ENCODE data around the gene SPEM1. TPM values are rescaled to one million over a fixed set of nuclear protein-coding genes. Genes with fewer than 3 reads are reported as not detected.

The SPEM1 gene
- total and polyA plus RNA-seq, 7 donors = 0.06 TPM; not detected in 6

DNA sequence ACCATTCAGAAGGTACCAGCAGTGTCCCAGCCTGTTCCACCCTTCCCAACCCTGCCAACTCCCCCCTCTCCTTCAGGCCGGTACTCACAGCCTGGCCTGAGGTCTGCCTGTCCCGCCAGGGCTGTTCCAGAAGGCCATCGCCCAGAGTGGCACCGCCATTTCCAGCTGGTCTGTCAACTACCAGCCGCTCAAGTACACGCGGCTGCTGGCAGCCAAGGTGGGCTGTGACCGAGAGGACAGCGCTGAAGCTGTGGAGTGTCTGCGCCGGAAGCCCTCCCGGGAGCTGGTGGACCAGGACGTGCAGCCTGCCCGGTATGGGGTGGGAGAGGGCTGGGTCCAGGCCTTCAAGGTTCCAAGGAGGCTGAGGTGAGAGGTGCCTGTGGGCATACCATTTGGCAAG is 5.3 kb upstream of the SPEM1 start:
- no peaks in the 10 kb centered on the region for H3K27me3 ChIP-seq (ENCODE audit: insufficient read depth in 3 of 3, low read length in 2 of 3)
- WGBS, 3 donors = 80 to 85% (median 82%) methylated on average over 14 of the region's 14 CpGs
- H3K4me1 ChIP-seq = no peaks in the 10 kb centered on the region
- no peak overlapping the region for H3K27ac ChIP-seq
- TF ChIP-seq, protein P1, sequence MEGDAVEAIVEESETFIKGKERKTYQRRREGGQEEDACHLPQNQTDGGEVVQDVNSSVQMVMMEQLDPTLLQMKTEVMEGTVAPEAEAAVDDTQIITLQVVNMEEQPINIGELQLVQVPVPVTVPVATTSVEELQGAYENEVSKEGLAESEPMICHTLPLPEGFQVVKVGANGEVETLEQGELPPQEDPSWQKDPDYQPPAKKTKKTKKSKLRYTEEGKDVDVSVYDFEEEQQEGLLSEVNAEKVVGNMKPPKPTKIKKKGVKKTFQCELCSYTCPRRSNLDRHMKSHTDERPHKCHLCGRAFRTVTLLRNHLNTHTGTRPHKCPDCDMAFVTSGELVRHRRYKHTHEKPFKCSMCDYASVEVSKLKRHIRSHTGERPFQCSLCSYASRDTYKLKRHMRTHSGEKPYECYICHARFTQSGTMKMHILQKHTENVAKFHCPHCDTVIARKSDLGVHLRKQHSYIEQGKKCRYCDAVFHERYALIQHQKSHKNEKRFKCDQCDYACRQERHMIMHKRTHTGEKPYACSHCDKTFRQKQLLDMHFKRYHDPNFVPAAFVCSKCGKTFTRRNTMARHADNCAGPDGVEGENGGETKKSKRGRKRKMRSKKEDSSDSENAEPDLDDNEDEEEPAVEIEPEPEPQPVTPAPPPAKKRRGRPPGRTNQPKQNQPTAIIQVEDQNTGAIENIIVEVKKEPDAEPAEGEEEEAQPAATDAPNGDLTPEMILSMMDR (IDR thresholded peaks at IDR 0.05) = no peak
- no peaks in the 10 kb centered on the region for H3K9me3 ChIP-seq
- no peak for DNase-seq
- intact Hi-C loops (cut with DNase I) = no loop called here
- H3K4me3 ChIP-seq = no peak overlapping the region
- ATAC-seq = no peak
- peaks cover 0 to 5% of the 10 kb centered on the region in 2 donors for H3K36me3 ChIP-seq (ENCODE audit: insufficient read depth in 1 of 2, low read depth in 1 of 2)

DNA sequence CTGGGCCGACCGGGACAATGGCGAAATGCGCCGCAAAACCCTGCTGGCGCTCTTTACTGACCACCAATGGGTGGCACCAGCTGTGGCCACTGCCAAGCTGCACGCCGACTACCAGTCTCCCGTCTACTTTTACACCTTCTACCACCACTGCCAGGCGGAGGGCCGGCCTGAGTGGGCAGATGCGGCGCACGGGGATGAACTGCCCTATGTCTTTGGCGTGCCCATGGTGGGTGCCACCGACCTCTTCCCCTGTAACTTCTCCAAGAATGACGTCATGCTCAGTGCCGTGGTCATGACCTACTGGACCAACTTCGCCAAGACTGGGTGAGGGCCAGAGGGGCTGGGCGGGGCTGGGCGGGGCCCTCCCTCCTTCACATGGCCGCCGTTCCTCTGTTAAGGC is 4.3 kb upstream of the SPEM1 start:
- DNase-seq (no peak), ATAC-seq (no peak)
- WGBS, 3 donors = 85 to 86% (median 85%) methylated on average over 23 of the region's 23 CpGs
- Histone ChIP-seq H3K4me3 (no peak overlapping the region), H3K4me1 (no peaks in the 10 kb centered on the region), H3K27ac (no peak overlapping the region), H3K27me3 (ENCODE audit: insufficient read depth in 3 of 3, low read length in 2 of 3) (no peaks in the 10 kb centered on the region), H3K9me3 (no peaks in the 10 kb centered on the region), H3K36me3 (ENCODE audit: insufficient read depth in 1 of 2, low read depth in 1 of 2) (peaks cover 0 to 5% of the 10 kb centered on the region in 2 donors)
- intact Hi-C loops (cut with DNase I) = no loop called here
- TF ChIP-seq, protein P1 (IDR thresholded peaks at IDR 0.05) = no peak

DNA sequence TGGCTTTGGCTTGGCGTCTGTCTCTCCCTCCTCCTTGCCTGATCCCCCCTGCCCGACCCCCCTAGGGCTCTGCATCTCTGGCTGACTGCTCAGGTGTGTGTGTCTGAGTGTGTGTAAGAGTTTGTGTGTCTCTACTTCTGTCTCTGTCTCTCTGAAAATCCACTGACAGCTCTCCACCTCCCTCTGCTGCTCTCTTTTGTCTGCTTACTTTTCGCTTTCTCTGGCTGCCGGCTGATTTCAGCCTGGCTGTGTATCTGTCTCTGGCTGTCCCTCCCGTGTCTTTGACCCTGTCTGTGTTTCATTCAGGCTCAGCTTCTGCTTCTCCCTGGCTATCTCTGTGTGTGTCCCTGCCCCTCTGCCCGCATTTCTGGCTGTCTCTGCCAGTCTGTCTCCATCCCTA is 3.8 kb upstream of the SPEM1 start:
- no peaks in the 10 kb centered on the region for H3K4me1 ChIP-seq
- DNase-seq = no peak
- no peak overlapping the region for H3K4me3 ChIP-seq
- H3K36me3 ChIP-seq (ENCODE audit: insufficient read depth in 1 of 2, low read depth in 1 of 2) = peaks cover 0 to 5% of the 10 kb centered on the region in 2 donors
- intact Hi-C loops (cut with DNase I) = no loop called here
- H3K27me3 ChIP-seq (ENCODE audit: insufficient read depth in 3 of 3, low read length in 2 of 3) = no peaks in the 10 kb centered on the region
- H3K27ac ChIP-seq = no peak overlapping the region
- 80 to 84% (median 81%) methylated on average over 6 of the region's 6 CpGs for WGBS, 3 donors
- H3K9me3 ChIP-seq = no peaks in the 10 kb centered on the region
- TF ChIP-seq, protein P1 (IDR thresholded peaks at IDR 0.05) = no peak
- no peak for ATAC-seq

DNA sequence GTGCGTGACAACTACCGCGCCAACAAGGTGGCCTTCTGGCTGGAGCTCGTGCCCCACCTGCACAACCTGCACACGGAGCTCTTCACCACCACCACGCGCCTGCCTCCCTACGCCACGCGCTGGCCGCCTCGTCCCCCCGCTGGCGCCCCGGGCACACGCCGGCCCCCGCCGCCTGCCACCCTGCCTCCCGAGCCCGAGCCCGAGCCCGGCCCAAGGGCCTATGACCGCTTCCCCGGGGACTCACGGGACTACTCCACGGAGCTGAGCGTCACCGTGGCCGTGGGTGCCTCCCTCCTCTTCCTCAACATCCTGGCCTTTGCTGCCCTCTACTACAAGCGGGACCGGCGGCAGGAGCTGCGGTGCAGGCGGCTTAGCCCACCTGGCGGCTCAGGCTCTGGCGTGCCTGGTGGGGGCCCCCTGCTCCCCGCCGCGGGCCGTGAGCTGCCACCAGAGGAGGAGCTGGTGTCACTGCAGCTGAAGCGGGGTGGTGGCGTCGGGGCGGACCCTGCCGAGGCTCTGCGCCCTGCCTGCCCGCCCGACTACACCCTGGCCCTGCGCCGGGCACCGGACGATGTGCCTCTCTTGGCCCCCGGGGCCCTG is 3.0 kb upstream of the SPEM1 start:
- no peaks in the 10 kb centered on the region for H3K9me3 ChIP-seq
- H3K4me3 ChIP-seq = no peak overlapping the region
- H3K27me3 ChIP-seq (ENCODE audit: insufficient read depth in 3 of 3, low read length in 2 of 3) = no peaks in the 10 kb centered on the region
- peaks cover 0 to 5% of the 10 kb centered on the region in 2 donors for H3K36me3 ChIP-seq (ENCODE audit: insufficient read depth in 1 of 2, low read depth in 1 of 2)
- ATAC-seq (no peak), DNase-seq (no peak)
- 95% methylated on average over 41 to 54 of the region's 54 CpGs for WGBS, 3 donors
- no peaks in the 10 kb centered on the region for H3K4me1 ChIP-seq
- intact Hi-C loops (cut with DNase I) = no loop called here
- TF ChIP-seq, protein P1 (IDR thresholded peaks at IDR 0.05) = no peak
- H3K27ac ChIP-seq = no peak overlapping the region
